ENCODE data around the gene SIRT6.
A peak's percentile ranks its signal among the peaks of the same experiment; 100 is the strongest.
"Not testable (repeated sequence)": the region's sequence is repeated elsewhere in the genome, so short reads cannot be mapped to it uniquely, and the experiment has no call there.

The SIRT6 gene

GRCh38 chr19:4182084-4182810, at the start of gene SIRT6, which contains the start of gene ANKRD24:
Gene SIRT6, minus strand, starts transcription at chr19:4182563. Its CDS starts 24 bp downstream, at chr19:4182539.
Gene ANKRD24, plus strand, starts transcription at chr19:4182689. Its CDS starts 3,737 bp downstream, at chr19:4186426.
- H3K36me3 ChIP-seq (ENCODE audit: control insufficient read depth in 2 of 2, insufficient read depth in 2 of 2, low read length in 2 of 2): peaks cover 12 to 14% of the 10 kb centered on the region in 2 donors
- peaks cover 24 to 26% of the 10 kb centered on the region in 2 donors for H3K4me1 ChIP-seq (ENCODE audit: control insufficient read depth in 2 of 2, insufficient read depth in 2 of 2, low read length in 2 of 2)
- H3K9me3 ChIP-seq (ENCODE audit: control insufficient read depth in 2 of 2, low read length in 2 of 2): no peaks in the 10 kb centered on the region
- peak within 1 kb of the TSS; percentile 94 to 95 for H3K4me3 ChIP-seq (ENCODE audit: low read length in 2 of 2)
- no peaks in the 10 kb centered on the region for H3K27me3 ChIP-seq (ENCODE audit: control insufficient read depth in 2 of 2, insufficient read depth in 2 of 2, low read length in 2 of 2)
- peak within 1 kb of the TSS; percentile 94 to 98 for H3K9ac ChIP-seq (ENCODE audit: low read depth in 1 of 2, low read length in 2 of 2)
- H3K27ac ChIP-seq (ENCODE audit: low read depth in 2 of 2, low read length in 2 of 2): peak within 1 kb of the TSS; percentile 90 to 96

- peaks cover 5 to 18% of the 10 kb centered on the region in 2 donors for H3K27me3 ChIP-seq (ENCODE audit: control insufficient read depth in 2 of 2, insufficient read depth in 2 of 2, low read length in 2 of 2)
- H3K9ac ChIP-seq (ENCODE audit: low read depth in 1 of 2, low read length in 2 of 2); H3K36me3 ChIP-seq (ENCODE audit: control insufficient read depth in 2 of 2, insufficient read depth in 2 of 2, low read length in 2 of 2); H3K9me3 ChIP-seq (ENCODE audit: control insufficient read depth in 2 of 2, low read length in 2 of 2); H3K4me1 ChIP-seq (ENCODE audit: control insufficient read depth in 2 of 2, insufficient read depth in 2 of 2, low read length in 2 of 2); H3K27ac ChIP-seq (ENCODE audit: low read depth in 2 of 2, low read length in 2 of 2); H3K4me3 ChIP-seq (ENCODE audit: low read length in 2 of 2): not testable (repeated sequence)
Measured at GRCh38 chr19:4232139-4232538, 49.8 kb upstream of the SIRT6 start.

GRCh38 chr19:4231521-4231920, 49.2 kb upstream of the SIRT6 start:
- not testable (repeated sequence) for H3K4me1 ChIP-seq (ENCODE audit: control insufficient read depth in 2 of 2, insufficient read depth in 2 of 2, low read length in 2 of 2); H3K9me3 ChIP-seq (ENCODE audit: control insufficient read depth in 2 of 2, low read length in 2 of 2); H3K9ac ChIP-seq (ENCODE audit: low read depth in 1 of 2, low read length in 2 of 2); H3K36me3 ChIP-seq (ENCODE audit: control insufficient read depth in 2 of 2, insufficient read depth in 2 of 2, low read length in 2 of 2); H3K4me3 ChIP-seq (ENCODE audit: low read length in 2 of 2); H3K27ac ChIP-seq (ENCODE audit: low read depth in 2 of 2, low read length in 2 of 2)
- peaks cover 5 to 18% of the 10 kb centered on the region in 2 donors for H3K27me3 ChIP-seq (ENCODE audit: control insufficient read depth in 2 of 2, insufficient read depth in 2 of 2, low read length in 2 of 2)

- H3K27ac ChIP-seq (ENCODE audit: low read depth in 2 of 2, low read length in 2 of 2); H3K36me3 ChIP-seq (ENCODE audit: control insufficient read depth in 2 of 2, insufficient read depth in 2 of 2, low read length in 2 of 2); H3K4me1 ChIP-seq (ENCODE audit: control insufficient read depth in 2 of 2, insufficient read depth in 2 of 2, low read length in 2 of 2); H3K9me3 ChIP-seq (ENCODE audit: control insufficient read depth in 2 of 2, low read length in 2 of 2); H3K4me3 ChIP-seq (ENCODE audit: low read length in 2 of 2); H3K9ac ChIP-seq (ENCODE audit: low read depth in 1 of 2, low read length in 2 of 2): not testable (repeated sequence)
- peaks cover 5 to 18% of the 10 kb centered on the region in 2 donors for H3K27me3 ChIP-seq (ENCODE audit: control insufficient read depth in 2 of 2, insufficient read depth in 2 of 2, low read length in 2 of 2)
Measured at GRCh38 chr19:4230237-4230636, 47.9 kb upstream of the SIRT6 start.

- peaks cover 5 to 21% of the 10 kb centered on the region in 2 donors for H3K27me3 ChIP-seq (ENCODE audit: control insufficient read depth in 2 of 2, insufficient read depth in 2 of 2, low read length in 2 of 2)
- peak within 1 kb of the TSS in 1 of 2 donors; percentile 45 for H3K4me3 ChIP-seq (ENCODE audit: low read length in 2 of 2)
- no peak within 1 kb of the TSS for H3K9ac ChIP-seq (ENCODE audit: low read depth in 1 of 2, low read length in 2 of 2)
Measured at GRCh38 chr19:4229179-4229931, 47.0 kb upstream of the SIRT6 start, which contains the start of gene EBI3. Gene EBI3, plus strand, starts transcription at chr19:4229523. Its CDS starts 28 bp downstream, at chr19:4229551.

GRCh38 chr19:4228765-4229178, 46.4 kb upstream of the SIRT6 start:
- Histone ChIP-seq H3K4me1 (ENCODE audit: control insufficient read depth in 2 of 2, insufficient read depth in 2 of 2, low read length in 2 of 2) (no peaks in the 10 kb centered on the region), H3K36me3 (ENCODE audit: control insufficient read depth in 2 of 2, insufficient read depth in 2 of 2, low read length in 2 of 2) (no peaks in the 10 kb centered on the region), H3K9me3 (ENCODE audit: control insufficient read depth in 2 of 2, low read length in 2 of 2) (no peaks in the 10 kb centered on the region), H3K9ac (ENCODE audit: low read depth in 1 of 2, low read length in 2 of 2) (no peak overlapping the region), H3K27ac (ENCODE audit: low read depth in 2 of 2, low read length in 2 of 2) (no peak overlapping the region), H3K27me3 (ENCODE audit: control insufficient read depth in 2 of 2, insufficient read depth in 2 of 2, low read length in 2 of 2) (peaks cover 5 to 25% of the 10 kb centered on the region in 2 donors), H3K4me3 (ENCODE audit: low read length in 2 of 2) (no peak overlapping the region)

More at GRCh38 chr19:4229179-4229931, 47.0 kb upstream of the SIRT6 start, which contains the start of gene EBI3:
- Histone ChIP-seq H3K36me3 (ENCODE audit: control insufficient read depth in 2 of 2, insufficient read depth in 2 of 2, low read length in 2 of 2) (no peaks in the 10 kb centered on the region), H3K9me3 (ENCODE audit: control insufficient read depth in 2 of 2, low read length in 2 of 2) (no peaks in the 10 kb centered on the region), H3K4me1 (ENCODE audit: control insufficient read depth in 2 of 2, insufficient read depth in 2 of 2, low read length in 2 of 2) (no peaks in the 10 kb centered on the region), H3K27ac (ENCODE audit: low read depth in 2 of 2, low read length in 2 of 2) (no peak within 1 kb of the TSS)

GRCh38 chr19:4227771-4228170, 45.4 kb upstream of the SIRT6 start:
- Histone ChIP-seq H3K4me3 (ENCODE audit: low read length in 2 of 2) (no peak overlapping the region), H3K4me1 (ENCODE audit: control insufficient read depth in 2 of 2, insufficient read depth in 2 of 2, low read length in 2 of 2) (no peaks in the 10 kb centered on the region), H3K9me3 (ENCODE audit: control insufficient read depth in 2 of 2, low read length in 2 of 2) (no peaks in the 10 kb centered on the region), H3K36me3 (ENCODE audit: control insufficient read depth in 2 of 2, insufficient read depth in 2 of 2, low read length in 2 of 2) (no peaks in the 10 kb centered on the region), H3K27me3 (ENCODE audit: control insufficient read depth in 2 of 2, insufficient read depth in 2 of 2, low read length in 2 of 2) (peaks cover 5 to 25% of the 10 kb centered on the region in 2 donors), H3K27ac (ENCODE audit: low read depth in 2 of 2, low read length in 2 of 2) (no peak overlapping the region), H3K9ac (ENCODE audit: low read depth in 1 of 2, low read length in 2 of 2) (no peak overlapping the region)

- Histone ChIP-seq H3K27ac (ENCODE audit: low read depth in 2 of 2, low read length in 2 of 2) (no peak overlapping the region), H3K4me3 (ENCODE audit: low read length in 2 of 2) (no peak overlapping the region), H3K27me3 (ENCODE audit: control insufficient read depth in 2 of 2, insufficient read depth in 2 of 2, low read length in 2 of 2) (peaks cover 5 to 25% of the 10 kb centered on the region in 2 donors), H3K9me3 (ENCODE audit: control insufficient read depth in 2 of 2, low read length in 2 of 2) (no peaks in the 10 kb centered on the region), H3K4me1 (ENCODE audit: control insufficient read depth in 2 of 2, insufficient read depth in 2 of 2, low read length in 2 of 2) (no peaks in the 10 kb centered on the region), H3K36me3 (ENCODE audit: control insufficient read depth in 2 of 2, insufficient read depth in 2 of 2, low read length in 2 of 2) (no peaks in the 10 kb centered on the region), H3K9ac (ENCODE audit: low read depth in 1 of 2, low read length in 2 of 2) (no peak overlapping the region)
Measured at GRCh38 chr19:4225885-4226284, 43.5 kb upstream of the SIRT6 start.

- Histone ChIP-seq H3K36me3 (ENCODE audit: control insufficient read depth in 2 of 2, insufficient read depth in 2 of 2, low read length in 2 of 2) (no peaks in the 10 kb centered on the region), H3K4me3 (ENCODE audit: low read length in 2 of 2) (no peak overlapping the region), H3K9me3 (ENCODE audit: control insufficient read depth in 2 of 2, low read length in 2 of 2) (no peaks in the 10 kb centered on the region), H3K27me3 (ENCODE audit: control insufficient read depth in 2 of 2, insufficient read depth in 2 of 2, low read length in 2 of 2) (peaks cover 2 to 22% of the 10 kb centered on the region in 2 donors), H3K4me1 (ENCODE audit: control insufficient read depth in 2 of 2, insufficient read depth in 2 of 2, low read length in 2 of 2) (no peaks in the 10 kb centered on the region), H3K9ac (ENCODE audit: low read depth in 1 of 2, low read length in 2 of 2) (no peak overlapping the region), H3K27ac (ENCODE audit: low read depth in 2 of 2, low read length in 2 of 2) (no peak overlapping the region)
Measured at GRCh38 chr19:4224470-4224869, 42.1 kb upstream of the SIRT6 start.

- H3K9me3 ChIP-seq (ENCODE audit: control insufficient read depth in 2 of 2, low read length in 2 of 2): no peaks in the 10 kb centered on the region
Measured at GRCh38 chr19:4220188-4220587, 37.8 kb upstream of the SIRT6 start.

More at GRCh38 chr19:4220188-4220587, 37.8 kb upstream of the SIRT6 start:
- Histone ChIP-seq H3K4me3 (ENCODE audit: low read length in 2 of 2) (no peak overlapping the region), H3K27me3 (ENCODE audit: control insufficient read depth in 2 of 2, insufficient read depth in 2 of 2, low read length in 2 of 2) (peaks cover 0 to 6% of the 10 kb centered on the region in 2 donors), H3K27ac (ENCODE audit: low read depth in 2 of 2, low read length in 2 of 2) (no peak overlapping the region), H3K36me3 (ENCODE audit: control insufficient read depth in 2 of 2, insufficient read depth in 2 of 2, low read length in 2 of 2) (no peaks in the 10 kb centered on the region), H3K9ac (ENCODE audit: low read depth in 1 of 2, low read length in 2 of 2) (no peak overlapping the region), H3K4me1 (ENCODE audit: control insufficient read depth in 2 of 2, insufficient read depth in 2 of 2, low read length in 2 of 2) (no peaks in the 10 kb centered on the region)

Measured in mucosa of rectum (tissue), 2 donors.